ENCODE measurements around the gene GRHL1.

DNA sequence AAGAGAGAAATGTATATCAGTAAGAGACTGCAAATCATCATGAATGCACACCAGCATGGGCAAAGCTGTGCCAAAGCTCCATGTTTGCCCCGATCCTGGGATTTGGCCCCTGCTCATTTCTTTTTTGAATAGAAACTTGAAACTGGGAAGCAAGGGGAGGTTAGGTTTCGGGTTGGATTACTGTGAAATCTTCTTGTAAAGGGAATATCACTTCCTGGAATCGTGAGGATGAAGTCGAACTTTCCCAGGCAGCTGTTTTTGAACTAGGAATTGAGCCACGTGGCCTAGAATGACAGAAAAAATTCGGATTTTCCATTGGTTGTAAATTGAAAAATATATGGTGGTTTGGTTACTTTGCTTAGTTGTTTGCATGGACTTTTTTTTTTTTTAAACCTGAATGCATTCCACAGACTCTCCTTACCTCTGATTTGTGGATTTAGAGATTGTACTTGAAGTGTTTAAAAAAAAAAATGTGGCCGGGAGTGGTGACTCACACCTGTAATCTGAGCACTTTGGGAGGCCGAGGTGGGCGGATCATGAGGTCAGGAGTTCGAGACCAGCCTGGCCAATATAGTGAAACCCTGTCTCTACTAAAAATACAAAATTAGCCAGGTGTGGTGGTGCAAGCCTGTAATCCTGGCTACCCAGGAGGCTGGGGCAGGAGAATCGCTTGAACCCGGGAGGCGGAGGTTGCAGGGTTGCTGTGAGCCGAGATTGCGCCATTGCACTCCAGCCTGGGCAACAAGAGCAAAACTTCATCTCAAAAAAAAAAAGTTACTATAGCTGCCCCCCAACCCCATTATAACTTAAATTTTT is 32.1 kb downstream of the GRHL1 start:
- TF ChIP-seq, protein P1, sequence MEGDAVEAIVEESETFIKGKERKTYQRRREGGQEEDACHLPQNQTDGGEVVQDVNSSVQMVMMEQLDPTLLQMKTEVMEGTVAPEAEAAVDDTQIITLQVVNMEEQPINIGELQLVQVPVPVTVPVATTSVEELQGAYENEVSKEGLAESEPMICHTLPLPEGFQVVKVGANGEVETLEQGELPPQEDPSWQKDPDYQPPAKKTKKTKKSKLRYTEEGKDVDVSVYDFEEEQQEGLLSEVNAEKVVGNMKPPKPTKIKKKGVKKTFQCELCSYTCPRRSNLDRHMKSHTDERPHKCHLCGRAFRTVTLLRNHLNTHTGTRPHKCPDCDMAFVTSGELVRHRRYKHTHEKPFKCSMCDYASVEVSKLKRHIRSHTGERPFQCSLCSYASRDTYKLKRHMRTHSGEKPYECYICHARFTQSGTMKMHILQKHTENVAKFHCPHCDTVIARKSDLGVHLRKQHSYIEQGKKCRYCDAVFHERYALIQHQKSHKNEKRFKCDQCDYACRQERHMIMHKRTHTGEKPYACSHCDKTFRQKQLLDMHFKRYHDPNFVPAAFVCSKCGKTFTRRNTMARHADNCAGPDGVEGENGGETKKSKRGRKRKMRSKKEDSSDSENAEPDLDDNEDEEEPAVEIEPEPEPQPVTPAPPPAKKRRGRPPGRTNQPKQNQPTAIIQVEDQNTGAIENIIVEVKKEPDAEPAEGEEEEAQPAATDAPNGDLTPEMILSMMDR (optimal IDR thresholded peaks at IDR 0.05 in 1 of 3, IDR thresholded peaks at IDR 0.05 in 1 of 3, conservative IDR thresholded peaks at IDR 0.05 in 1 of 3; ENCODE audit: extremely low read depth in 1 of 3, insufficient read depth in 2 of 3, low read length in 3 of 3), result no peak
- TF ChIP-seq EZH2 (IDR thresholded peaks at IDR 0.05; ENCODE audit: low read length), result no peak
